Posterior cingulate gyrus (tissue), 11 donors: ENCODE measurements around the gene ADAMTSL5.
"Not testable (repeated sequence)": the region's sequence is repeated elsewhere in the genome, so short reads cannot be mapped to it uniquely, and the experiment has no call there.

Experiments
- DNase-seq, 10 donors: peaks; one replicate each; pipeline versions ENCODE4 v3.0.0 to v3.0.0-alpha.2; 2020 to 2021; ENCODE audit warnings: mixed read lengths in 3 of 10
- intact Hi-C: fragments of 100-400 bp; cut with DNase I; formaldehyde crosslinking; loops from one replicate; pipeline ENCODE4 v1.15.1; 2023

The ADAMTSL5 gene

DNA sequence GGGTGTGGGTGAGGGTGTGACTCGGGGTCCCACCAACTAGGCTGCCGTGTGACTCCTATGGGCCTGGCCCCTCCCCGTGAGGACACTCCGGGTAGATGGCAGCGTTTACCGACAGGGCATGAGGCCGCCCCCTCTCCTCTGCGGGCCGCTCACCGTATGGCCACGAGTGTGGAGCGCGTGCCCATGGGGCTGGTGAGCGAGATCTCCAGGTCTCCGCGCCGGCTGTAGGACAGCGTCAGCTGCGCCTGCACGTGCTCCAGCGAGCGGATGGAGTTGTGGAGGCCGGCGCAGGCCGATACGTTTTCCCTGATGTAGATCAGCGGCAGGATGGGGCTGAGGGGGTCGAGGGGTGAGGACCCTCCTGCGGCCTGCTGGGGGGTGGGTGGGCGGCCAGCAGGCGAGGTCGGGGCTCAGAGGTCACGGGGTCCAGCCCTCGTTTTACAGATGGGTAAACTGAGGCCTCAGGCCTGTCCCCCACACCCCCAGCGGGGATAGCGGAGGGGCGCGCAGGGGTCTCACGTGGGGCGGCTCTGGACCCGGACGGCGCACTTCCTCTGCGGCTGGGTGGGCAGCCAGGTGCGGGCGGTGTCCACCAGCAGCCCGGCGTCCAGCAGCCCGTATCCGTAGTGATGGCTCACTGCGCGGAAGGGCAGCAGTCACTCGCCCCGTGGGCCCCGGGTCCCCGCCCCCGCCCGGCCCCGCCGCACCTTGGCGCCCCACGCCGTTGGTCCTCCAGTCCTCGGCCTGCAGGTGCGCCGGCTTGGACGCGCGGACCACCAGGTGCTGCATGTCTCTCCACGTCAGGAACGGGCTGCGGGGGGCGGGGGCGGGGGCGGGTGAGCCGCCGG lies 29.5 kb downstream of the ADAMTSL5 start:
- intact Hi-C loops = no loop called here
- DNase-seq = peak in 3 of 10 donors; percentile 66 to 79 (median 78)

- DNase-seq = peak in 1 of 10 donors; percentile 78
Measured at GRCh38 chr19:1482361-1483130, 30.3 kb downstream of the ADAMTSL5 start.

DNA sequence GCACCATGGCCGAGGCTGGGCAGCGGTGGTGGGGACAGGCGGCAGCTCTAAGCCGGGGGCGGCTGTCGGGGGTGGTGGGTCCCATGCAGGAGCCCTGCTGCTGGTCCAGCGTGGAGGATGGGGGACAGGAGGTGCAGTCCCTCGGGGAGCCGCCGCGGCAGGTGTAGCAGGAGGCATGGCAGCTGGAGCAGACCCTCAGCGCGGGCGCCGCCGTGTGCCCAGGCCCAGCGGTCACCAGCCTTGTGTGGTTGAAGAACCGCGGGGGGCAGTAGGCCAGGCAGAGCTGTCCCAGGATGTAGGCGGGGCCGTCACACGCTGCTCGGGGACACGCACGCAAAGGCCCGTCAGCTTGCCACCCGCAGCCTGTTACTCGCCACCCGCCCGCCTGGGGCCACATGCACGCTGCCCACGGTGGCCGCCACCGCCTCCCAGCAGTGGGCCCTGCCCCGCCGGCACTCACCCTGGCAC lies 30.9 kb downstream of the ADAMTSL5 start:
- intact Hi-C loops = no loop called here
- peak in 3 of 10 donors; percentile 66 to 82 (median 76) for DNase-seq

More at GRCh38 chr19:1482361-1483130, 30.3 kb downstream of the ADAMTSL5 start:
- intact Hi-C loops = no loop called here

DNA sequence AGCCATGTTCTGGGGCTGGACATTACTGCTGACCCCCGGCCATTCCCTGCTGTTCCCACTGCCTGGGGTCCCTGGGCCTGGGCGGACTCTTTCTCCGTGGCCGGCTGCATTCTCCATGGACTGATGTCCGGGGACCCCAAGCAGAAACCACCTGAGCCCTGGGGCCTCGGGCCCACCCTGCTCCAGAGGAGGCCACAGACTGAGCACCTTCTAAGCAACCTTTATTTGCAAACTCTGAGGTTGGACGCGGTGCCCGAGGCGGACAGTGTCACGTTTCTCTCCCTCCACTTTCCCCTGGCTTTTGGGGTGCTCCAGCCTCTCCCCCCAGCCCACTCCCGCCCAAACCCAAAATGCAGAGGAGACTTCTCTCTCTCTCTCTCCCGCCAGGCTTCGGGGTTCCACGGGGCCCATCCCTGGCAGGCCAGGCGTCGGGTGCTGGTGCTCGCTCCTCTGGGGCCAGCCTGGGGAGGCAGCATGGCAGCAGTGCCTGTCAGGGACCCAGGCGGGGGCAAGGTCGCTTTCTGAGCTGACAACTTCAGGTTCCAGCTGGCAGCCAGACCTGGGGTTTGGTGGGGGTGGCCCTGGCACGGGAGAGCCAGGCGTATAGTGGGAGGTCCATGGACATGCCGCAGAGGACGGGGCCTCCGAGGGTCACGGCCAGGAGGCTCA lies 31.5 kb downstream of the ADAMTSL5 start:
- intact Hi-C loops = no loop called here

DNA sequence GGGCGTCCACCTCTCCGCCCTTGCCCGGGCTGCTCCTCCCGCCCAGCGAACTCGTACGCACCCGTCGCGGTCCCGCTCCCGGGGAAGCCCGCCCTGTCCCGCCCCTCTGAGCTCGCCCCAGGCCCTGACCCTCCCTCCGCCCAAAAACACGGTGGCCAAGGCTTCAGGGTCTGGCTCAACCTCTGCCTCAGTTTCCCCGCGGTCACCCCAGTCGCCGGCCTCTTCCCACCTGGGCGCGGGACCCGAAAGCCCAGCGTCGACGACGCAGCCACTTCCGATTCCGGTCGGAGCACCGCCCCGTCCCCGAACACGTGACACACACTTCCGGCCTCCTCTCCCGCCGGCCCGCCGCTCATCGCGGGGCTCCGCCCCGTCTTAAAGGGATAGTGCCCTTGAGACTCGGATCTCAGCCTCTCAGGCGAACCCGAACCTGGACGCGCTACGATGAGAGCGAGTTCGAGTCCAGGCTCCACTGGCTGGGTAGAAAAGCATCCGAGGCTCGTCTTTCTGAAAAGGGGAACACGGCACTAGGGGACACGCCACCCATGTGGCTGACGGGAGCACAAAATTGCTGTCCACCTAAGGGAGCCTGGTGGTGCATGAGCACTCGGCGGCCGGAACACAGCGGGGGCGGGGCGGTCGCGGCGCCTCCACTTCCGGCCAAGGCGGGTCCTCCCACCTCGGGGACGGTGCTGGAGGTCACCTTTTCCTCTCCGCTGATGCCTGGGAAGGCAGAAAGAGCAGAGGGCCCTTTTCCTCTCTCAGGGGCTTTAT lies 33.7 kb downstream of the ADAMTSL5 start, which contains the start of gene C19orf25:
TSS of gene C19orf25 (minus strand) at position 282 of the 774 bp plus-strand sequence. CDS start 312 bp downstream, outside the sequence.
- intact Hi-C loops = loop anchor here (1.0 kb wide), 2 partner anchors 11 to 28 kb away; partner anchors contain the start of gene PCSK4
- peak; percentile 91 to 99 (median 96) for DNase-seq

More for the DNA sequence above, 31.5 kb downstream of the ADAMTSL5 start:
- peak in 2 of 10 donors; percentile 68 to 70 for DNase-seq

- DNase-seq, intact Hi-C loops: not testable (repeated sequence)
Measured at GRCh38 chr19:1477056-1477455, 35.8 kb downstream of the ADAMTSL5 start.

DNA sequence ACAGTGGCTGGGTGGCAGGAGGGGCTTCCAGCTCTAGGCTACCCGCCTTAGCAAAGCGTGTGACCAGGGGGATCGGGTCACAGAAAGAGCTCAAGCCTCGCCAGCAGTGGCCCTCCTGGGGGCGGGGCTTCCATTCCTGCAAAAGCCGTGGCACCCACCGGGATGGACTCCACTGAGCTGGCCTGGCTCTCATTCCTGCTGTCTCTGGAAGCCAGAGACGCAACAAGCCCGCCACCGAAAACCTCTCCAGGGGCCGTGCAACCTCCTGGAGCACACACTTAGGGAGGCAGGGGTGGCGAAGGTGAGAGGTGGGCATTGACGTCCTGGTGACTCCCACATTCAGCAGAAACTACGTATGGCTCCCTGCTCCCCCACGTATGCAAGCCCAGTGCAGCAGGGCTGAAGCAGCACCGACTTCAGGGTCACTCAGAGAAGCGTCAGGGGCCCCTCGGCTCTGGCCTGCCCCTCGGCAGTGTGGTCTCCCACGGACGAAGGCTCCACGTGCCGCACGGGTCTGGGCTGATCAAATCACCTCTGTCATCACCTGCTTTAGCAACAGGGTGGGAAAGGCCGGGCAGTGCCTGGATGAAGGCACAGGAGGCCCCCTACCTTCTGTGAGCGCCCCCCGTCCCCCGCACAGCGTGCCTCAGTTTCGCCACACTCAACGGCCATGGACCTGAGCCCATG lies 36.9 kb downstream of the ADAMTSL5 start:
- DNase-seq = peak in 2 of 10 donors; percentile 60 to 67
- intact Hi-C loops = no loop called here

- intact Hi-C loops = no loop called here
- DNase-seq = peak in 3 of 10 donors; percentile 6 to 80 (median 68)
Measured at GRCh38 chr19:1474765-1475351, 38.0 kb downstream of the ADAMTSL5 start.

DNA sequence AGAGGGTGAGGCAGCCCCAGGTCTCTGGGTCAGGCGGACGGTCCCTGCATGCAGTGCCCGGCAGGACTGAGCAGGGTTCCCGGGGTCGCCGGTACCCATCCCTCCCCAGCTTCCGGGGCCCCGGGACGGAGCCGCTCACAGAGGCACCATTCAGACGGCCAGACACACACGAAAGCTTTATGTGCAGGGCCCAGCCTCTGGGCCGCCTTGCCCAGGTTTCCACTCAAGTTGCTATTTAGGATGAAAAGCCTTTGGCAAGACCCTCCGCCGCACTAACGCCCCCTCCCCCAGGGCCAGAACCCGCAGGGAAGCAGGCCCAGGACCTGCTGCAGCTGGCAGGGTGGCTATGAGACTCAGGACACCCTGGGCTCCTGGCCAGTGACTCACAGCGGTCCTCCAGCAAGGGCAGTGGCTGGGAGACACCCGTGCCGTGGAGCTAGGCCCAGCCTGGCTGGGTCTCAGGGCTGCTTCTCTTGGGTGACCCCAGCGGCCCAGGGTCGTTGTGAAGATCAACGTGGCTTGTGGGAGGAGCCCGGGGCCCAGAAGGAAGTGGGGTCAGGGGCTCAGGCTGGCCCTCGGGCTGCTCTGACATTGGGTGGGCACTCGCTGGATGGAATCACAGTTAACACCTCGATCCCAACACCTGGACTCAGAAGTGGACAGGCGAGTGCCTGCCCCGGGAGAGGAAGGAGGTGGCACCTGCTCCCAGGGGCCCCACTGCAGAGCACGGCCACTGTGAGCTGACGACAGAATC lies 38.6 kb downstream of the ADAMTSL5 start:
- DNase-seq = peak in 5 of 10 donors; percentile 36 to 90 (median 52)
- intact Hi-C loops = no loop called here

DNA sequence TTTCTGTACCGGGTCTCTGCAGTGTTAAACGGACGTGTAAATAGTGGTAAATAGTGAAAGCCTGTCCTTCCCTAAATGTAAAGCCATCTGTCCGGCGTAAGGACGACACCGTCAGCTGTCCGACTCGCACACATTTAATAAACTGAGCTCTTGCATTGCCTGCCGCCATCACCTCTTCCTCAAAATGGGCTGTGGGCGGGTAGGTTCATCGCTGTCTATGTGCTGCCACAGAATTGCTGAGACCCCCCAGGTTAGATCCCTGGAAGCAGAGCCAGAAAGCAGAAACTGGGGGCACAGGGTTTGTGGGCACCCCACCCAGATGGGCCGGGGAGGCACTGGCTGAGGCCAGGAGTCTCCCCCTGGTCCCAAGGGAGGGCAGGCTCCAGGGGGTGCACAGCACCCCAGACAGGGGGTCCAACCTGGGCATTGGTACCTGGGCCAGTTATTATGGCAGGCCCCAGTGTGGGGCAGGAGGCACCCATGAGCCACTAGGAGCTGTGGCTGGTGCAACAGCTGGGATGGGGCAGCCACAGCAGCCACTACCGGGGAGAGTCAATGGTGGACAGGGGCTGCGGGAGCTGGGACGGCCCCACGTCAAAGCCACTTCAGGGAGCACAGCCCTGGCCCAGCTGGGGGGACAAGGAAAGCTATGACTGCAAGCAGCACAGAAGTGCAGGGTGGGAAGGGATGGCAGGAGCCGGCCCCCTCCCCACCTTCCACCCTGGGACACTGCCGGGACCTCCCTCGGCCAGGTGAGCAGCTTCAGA lies 39.6 kb downstream of the ADAMTSL5 start:
- peak in 3 of 10 donors; percentile 13 to 83 (median 74) for DNase-seq
- intact Hi-C loops = no loop called here

DNA sequence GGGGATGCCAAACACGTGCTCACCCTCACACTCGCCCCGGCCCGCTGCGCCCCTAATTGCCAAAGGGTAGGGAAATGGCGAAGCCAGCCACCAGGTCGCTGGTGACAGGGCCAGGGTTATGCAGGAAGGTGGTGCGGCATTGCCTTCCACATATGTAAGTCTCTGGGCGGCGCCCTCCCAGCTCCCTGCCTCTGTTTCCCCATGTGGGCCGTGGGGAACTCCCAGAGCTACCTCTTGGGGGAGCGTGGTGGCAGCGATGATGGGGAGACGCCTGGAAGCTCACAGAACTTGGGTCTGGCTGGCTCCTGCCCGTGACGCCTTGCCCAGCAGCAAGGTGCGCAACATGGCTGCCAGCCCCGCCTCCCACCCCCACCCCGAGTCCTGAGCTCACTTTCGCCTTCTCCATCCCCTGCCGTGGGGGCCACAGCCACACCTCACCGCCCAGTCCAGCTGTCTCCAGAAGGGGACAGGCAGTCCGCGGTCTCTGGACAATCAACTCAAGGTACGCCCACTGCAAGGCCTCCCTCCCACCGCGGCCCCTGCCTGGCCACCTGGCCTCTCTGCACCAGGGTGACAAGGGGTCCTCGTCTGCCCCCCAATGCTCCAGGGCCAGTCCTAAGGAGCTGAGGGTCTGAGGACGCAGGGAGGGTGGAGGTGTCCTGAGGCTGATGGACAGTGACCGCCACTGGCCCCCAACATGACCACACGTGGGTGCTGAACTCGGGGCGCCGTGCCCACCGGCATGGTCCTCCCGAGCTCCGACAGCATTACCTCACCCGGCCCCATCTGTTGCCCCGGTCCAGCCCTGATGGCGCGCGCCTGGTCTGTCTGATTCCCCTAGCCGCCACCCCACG lies 40.4 kb downstream of the ADAMTSL5 start:
- peak in 2 of 10 donors; percentile 52 to 89 for DNase-seq
- intact Hi-C loops = no loop called here

DNA sequence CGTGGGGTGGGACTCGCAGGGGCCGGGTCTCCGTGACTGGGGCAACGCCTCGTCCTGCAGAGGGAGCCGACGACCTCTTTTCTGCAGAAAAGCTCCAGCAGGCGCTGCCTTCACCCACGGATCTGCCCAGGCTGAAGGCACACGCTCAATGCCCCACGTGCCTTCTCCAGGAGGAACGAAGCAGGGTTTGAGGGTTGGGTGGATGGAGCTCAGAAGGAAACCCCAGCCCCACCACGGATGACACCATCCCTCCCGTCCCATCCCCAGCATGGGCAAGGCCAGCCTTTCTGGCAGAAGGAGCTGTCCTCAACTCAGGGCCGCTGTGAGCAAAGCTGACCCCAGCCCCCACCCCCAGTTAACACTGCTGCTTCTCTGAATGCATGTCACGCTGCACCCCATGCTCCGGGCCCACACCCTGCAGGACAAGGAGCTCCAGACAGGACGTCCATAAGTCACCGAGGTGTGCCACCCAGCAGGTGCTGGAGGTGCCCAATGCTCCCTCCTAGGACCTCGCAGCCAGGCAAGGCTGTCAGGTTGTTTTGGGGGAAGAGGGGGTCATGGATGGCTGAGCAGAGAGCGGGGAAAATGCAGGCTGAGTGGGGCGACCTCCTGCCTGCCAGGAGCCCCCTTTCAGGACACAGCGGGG lies 41.2 kb downstream of the ADAMTSL5 start:
- peak in 4 of 10 donors; percentile 37 to 91 (median 54) for DNase-seq
- intact Hi-C loops = no loop called here

DNA sequence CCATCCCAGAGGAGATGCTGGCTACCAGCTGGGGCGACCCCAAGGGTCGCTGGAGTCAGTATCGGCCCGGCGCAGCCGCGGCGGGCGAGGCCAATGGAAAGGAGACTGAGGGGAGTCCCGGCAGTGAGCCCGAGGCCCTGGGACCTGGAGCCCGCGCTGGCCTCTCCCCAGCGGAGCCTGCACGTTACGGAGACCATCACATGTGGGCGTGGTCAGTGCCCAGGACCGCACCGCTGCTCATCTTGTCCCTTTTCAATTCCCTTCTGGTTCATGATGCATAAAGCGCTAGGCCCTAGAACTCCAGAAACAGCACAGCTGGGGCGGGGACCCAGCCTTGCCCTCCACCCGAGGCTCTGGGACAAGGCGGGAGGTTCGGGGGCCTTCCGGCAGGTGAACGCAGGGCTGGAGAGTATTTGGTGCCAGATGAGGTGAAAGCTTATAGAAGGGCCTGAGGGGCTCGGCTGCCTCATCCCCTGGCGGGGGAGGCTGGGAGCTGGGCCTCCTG lies 41.8 kb downstream of the ADAMTSL5 start:
- DNase-seq = peak in 2 of 10 donors; percentile 19 to 85
- intact Hi-C loops = no loop called here

DNA sequence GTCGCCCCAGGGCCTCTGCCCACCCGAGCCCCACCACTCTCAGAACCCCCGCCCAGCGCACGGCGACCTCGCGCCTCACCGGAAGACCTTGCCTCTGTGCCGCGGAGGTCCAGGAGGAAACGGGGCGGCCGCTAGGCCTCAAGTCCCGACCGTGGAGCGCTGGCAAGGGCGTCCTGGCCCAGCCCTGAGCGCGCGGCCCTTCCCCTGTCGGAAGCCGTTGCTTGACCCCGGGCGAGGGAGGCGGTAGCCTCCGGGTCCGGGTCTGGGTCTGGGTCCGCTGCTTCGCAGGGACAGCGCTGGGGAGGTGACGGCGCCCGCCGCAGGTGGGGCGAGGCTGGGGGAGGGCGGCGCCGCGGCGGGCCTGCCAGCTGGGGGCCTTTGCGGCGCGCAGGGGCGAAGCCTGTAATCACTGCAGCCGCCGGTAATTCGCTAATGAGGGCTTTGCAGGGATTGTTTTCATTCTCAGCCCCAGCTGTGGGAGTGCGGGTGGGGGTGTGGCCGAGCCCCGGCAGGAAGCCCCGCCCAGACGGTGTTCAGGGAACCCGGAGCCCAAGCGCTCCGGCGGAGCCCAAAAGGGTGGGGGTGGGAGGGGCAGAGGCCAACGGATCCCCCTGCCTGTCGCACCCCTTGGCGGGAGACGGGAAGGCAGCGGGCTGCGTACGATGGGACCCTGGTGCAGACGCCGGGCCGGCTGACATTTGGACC lies 42.4 kb downstream of the ADAMTSL5 start:
- DNase-seq = peak in 5 of 10 donors; percentile 38 to 92 (median 48)
- intact Hi-C loops = no loop called here

DNA sequence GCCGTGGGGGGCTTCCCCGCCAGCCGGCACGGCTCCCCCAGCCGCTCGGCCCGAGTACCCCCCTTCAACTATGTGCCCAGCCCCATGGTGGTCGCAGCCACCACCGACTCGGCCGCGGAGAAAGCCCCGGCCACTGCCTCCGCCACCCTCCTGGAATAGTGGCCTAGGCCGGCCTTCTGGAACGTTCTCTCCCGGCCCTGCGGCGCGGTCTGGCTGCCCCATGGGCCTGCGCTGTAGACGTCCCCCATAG lies 42.8 kb downstream of the ADAMTSL5 start:
- intact Hi-C loops = no loop called here
- peak in 1 of 10 donors; percentile 5 for DNase-seq
